ENCODE measurements around the gene LEP.

GRCh38 chr7:128200376-128200775 lies 40.7 kb upstream of the LEP start:
- no peak for TF ChIP-seq CTCF (IDR thresholded peaks at IDR 0.05)
- TF ChIP-seq ZFX (IDR thresholded peaks at IDR 0.05; ENCODE audit: borderline replicate concordance), result no peak
